Glomerular visceral epithelial cell (primary cell): ENCODE data around the gene ZNF593.

Source experiments
- DNase-seq: peaks from one replicate; pipeline ENCODE4 v3.0.0-alpha.2; 2016; ENCODE audit errors: extremely low spot score

The ZNF593 gene

DNA sequence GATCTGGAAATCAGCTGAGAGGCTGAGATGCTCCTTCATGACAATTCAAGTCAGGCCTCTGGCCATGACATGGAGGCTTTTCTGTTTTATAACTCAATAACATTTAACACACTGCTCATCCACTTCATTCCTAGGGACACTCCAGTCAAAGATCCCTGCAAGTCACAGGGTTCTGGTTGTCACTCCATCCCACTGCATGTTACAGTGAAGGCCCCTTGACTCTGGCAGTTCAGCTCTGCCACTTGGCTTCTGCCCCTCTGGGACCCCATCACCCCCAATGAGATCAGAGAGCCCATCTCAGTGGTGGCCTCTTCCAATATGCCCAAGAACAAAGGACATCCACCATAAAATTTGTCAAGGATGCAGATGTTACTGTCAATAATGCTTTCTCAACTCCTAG lies 20.8 kb upstream of the ZNF593 start:
- DNase-seq, result no peak

DNA sequence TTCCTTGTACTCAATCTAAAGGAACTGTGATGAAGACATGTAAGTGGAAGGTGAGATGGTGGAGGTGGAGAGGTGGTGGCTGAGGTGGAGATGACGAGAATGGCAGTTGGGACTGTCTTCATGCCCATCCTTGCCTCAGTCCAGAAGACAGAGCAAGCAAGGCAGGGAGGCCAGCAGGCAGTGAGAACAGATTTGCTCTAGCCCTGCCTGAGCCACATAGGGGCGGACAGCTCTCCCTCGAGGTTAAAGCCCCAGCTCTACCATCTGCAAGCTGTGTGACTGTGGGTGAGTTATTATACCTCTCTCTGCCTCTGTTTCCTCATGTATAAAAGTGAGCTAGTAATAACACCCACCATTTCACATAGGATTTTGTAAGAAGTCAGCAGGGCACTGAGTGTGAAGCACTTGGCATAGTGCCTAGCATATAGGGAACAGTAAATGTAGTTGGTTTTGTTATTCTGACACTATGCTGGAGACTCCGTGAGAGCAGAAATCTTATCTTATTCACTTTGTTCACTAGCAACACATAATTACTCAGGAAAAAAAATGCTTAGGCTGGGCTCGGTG lies 15.7 kb upstream of the ZNF593 start:
- no peak for DNase-seq

DNA sequence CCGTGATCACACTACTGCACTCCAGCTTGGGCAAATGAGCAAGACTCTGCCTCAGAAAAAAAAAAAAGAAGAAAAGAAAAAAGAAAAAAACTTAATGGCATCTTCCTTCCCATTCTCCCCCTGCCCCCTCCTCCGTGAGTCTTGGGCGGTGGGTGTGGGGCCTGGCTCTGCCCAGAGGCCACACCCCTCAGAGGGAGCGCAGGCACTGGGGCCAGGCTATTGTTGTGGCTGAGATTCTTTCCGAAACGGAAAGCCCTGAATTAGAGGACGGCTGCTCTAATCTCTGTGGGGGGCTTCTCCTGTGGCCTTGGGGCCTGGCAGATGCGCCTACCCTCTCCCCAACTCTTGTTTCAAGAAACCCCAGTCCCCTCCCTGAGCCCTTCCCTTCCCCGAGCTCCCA lies 15.0 kb upstream of the ZNF593 start:
- DNase-seq, result no peak

DNA sequence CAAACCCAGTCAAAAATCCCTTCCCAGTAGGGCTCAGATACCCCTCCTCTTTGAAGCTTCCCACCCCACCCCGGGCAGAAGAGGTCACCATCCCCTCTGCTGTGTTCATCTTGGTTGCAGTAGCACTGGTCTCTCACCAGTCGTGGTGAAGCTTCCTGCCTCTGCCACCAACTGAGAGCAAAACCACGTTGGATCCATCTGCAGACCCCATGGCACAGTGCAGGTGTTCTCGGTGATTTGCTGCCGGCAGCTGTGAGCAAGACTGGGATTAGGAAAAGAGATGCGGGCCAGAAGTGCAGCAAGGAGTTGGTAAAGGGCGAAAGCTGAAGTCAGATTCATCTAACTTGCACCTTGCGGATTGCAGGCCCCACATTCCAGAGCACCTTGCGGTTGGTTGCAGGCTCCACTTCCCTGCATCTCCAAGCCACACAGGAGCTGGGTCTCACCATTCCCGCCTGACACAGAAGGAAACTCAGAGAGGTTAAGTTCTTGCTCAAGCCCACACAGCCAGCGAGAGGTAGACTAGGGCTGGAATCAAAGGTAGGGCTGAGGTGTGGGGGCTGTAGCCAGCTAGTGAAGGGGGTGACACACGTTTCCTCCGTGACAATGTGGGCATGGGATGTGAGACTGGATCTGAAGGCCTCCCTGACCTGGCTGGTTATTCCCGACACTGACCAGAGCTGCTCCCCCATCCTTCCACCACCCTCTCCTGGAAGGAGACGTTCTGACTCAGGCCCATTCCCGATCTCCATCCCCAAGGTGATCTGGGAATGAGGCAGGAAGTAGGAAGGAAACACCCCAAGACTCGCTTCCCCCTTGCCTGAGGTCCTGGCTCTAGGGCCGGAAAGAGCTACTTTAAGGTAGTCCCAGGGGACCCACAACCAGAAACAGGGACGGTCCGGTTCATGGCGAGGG lies 14.1 kb upstream of the ZNF593 start:
- DNase-seq, result no peak

DNA sequence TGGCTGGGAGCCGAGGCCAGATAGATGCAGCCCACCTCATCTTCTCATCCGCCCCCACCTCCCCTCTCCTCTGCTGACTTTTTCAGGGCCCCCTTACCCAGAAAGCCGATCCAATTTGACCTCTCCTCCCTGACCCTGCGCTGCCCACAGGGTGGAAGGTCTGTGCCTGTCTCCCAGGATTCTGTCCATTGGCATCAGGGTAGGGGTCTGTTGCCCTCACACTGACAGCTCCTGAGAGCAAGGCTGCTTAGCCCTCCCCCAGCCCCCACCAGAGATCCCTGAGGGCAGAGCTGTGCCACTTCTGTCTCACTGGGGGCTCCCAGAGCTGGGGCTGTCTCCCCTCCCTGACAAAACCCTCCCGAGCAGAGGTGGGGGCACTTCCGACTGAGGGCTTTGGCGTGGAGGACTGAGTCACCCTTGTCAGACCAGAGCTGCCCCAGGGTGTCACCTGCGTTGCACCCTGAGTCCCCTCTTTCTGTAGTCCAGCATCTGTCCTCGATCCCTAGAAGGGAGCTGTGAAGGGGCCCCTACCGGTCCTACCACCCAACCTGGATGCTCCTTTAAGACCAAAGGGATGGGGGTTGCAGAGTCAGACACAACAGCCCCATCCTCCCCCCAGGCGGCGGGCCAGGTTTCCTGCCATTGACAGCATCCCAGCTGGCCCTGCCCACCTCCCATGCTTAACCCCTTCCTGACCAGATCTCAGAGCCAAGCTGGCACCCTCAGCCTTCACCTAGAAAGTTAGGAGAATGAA lies 13.2 kb upstream of the ZNF593 start:
- peak; percentile 18 for DNase-seq

DNA sequence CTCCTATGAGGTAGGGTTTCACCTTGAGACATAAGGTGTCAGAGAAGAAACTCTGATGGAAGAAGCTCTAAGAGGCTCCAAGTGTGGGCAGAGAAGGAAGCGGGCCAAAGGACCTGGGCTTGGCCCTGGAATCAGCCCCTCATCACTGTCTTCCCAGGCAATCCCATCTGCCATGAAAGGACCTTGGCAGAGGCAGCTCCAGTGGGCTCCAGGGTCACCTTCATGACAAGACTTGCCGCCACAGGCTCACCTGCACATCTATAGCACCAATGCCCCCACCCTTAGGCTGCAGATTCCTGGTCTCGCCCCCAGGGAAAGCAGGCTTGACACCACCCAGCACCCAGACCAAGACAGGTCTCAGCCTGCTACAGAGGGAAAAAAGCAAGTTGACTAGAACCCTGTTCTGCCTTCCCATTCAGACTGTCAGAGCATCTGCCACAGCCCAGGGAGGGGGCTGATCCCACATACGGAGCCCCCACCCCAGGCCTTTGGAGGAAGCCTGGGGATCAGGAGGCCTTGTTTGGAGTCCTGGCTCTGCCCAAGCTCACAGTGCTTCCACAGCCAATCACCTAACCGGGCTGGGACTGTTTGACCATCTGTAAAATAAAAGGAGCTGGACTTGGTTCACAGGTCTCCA lies 11.3 kb upstream of the ZNF593 start:
- no peak for DNase-seq

DNA sequence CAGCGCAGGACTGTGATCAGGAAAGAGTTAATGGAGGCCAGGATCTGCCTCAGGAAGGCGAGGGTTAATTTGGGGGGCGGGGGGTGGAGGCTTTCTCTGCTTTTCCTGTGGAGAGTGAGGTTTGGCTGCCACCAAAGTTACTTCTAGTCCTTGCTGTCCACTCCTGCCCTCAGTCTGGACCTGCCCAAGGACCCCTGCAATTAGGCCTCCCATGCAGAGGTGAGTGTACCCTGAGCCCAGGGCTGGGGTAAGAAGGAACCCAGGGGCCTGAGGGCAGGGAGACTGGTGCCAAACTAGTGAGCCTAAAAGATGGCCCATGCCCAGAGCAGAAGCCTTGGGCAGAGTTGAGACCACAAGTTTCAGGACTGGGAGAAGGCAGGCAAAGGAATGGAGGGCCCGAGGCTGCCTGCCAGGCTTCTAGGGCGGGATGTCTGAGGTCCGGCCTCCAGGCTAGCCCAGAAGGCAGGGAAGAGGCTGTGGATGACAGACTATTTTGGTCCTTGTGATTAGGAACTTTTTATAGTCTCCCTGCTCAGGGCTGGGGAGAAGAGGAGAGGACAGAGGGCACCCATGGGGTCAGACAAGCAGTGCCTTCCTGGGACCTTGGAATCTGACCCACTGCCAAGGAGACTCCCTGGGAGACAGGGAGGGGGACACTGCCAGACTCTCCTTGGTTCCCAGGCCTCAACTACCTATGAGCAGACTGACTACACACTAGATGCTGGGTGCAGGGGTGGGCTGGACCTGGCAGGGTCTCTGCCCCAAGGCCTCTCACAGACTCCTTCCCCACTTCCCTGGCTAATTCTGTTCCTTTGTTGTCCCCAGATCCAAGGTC lies 10.6 kb upstream of the ZNF593 start, which contains the start of gene FAM110D:
Gene FAM110D (plus strand): TSS at position 172 of the 835 bp plus-strand sequence. CDS start 2,213 bp downstream, outside the sequence.
- no peak for DNase-seq

DNA sequence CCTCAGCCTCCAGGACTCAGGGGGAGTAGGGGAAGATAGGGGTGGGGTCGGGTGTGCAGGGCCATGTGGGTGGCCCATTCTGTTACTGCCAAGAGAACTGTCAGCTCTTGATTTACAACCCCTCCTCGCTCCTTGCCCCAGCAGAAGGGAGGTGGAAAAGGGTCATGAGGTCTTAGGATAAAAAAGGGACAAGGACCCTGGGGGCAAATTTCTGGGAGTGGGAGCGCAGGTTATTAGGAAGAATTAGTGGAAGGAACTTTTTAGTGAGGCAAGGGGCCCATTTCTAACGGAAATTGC lies 10.0 kb upstream of the ZNF593 start:
- no peak for DNase-seq

DNA sequence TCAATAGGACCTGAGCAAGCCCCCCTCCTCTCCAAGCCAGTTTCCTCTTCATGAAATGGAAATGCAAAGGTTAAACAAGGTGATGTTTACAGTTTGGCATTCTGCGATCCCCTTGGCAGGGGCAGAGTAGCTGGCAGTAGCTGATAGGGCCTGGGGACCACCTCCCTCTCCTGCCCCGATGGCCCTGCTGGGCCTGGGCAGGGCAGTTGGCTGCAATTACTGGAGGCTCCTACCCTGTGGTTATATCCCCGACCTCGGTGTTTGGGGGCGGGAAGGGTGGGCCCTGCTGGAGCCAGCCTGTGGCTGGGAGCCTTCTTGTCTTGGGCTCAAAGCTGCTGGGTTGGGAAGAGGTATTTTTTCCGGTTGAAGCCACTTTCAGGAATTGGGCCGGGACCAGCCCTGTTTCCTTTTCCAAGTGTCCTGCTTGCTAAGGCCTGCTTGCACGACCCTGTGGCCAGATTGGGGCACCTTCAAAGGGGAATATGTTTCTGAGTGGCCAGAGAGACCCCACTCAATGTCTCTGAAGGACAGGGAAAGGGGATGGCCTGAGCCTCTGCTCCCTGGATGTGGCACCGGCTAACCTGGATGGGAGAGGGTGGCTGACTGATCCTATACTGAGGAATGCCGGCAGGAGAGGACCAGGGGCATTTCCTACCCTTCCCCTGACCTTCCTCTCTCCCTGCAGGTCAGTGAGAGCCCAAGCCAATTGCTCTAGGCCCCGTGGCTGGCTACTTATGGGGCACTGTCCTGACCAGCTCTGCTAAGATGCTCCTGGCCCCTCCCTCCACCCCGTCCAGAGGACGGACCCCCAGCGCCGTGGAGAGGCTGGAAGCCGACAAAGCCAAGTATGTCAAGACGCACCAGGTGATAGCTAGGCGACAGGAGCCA lies 8.9 kb upstream of the ZNF593 start:
- DNase-seq, result no peak

DNA sequence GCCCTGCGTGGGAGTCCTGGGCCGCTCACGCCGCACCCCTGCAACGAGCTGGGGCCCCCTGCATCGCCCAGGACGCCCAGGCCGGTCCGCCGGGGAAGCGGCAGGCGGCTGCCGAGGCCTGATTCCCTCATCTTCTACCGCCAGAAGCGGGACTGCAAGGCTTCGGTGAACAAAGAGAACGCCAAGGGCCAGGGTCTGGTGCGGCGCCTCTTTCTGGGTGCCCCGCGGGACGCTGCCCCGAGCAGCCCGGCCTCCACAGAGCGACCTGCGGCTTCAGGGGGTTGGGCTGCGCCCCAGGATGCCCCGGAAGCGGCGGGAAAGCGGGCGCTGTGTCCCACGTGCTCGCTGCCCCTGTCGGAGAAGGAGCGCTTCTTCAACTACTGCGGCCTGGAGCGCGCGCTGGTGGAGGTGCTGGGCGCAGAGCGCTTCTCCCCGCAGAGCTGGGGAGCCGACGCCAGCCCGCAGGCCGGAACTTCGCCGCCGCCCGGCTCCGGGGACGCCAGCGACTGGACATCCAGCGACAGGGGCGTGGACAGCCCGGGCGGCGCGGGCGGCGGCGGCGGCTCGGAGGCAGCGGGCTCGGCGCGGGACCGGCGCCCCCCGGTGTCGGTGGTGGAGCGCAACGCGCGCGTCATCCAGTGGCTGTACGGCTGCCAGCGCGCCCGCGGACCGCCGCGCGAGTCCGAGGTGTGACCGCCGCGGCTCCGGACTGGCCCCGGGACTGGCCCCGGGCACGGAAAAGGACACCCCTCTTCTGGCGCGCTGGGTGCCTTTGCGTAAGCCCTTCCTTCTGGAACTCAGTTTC lies 8.1 kb upstream of the ZNF593 start:
- DNase-seq, result peak; percentile 42

DNA sequence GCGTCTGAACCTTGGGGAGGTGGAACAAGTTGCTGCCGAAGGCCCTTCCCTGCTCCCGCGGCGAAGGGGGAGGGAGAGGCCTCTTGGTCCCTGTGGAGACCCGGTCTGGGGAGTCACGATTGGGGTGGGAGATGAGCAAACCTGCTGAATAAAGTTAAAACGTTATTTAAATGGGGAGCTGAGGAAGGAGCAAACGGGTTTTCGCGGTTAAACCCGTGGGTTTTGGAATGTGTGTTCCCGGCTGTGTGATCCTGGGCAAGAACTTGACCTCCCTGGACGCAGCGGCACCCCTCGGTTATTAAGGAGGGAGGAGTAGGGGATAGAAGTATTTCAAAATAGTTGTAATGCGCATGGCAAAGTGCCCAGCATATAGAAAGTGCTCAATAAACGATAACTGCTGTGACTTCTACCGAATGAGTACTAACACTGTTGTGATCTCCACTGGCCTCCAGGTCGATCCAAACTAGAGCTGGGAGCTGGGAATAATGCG lies 7.4 kb upstream of the ZNF593 start:
- no peak for DNase-seq

DNA sequence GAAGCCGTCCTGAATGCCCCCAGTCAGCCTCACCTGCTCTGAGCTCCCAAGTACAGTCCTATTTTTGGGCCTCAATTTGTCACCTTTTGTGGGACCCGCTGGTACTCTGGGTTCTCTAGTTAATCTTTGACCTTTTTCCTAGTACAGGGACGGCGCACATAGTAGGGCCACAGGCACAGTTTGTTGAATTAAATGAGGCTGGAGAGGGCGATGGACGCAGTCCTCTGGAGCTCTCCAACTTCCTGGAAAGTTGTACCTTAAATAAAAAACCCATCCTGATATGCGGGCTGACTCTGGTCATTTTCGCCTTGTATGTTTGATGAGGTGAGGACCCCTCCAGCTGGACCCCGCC lies 6.0 kb upstream of the ZNF593 start:
- DNase-seq, result no peak

DNA sequence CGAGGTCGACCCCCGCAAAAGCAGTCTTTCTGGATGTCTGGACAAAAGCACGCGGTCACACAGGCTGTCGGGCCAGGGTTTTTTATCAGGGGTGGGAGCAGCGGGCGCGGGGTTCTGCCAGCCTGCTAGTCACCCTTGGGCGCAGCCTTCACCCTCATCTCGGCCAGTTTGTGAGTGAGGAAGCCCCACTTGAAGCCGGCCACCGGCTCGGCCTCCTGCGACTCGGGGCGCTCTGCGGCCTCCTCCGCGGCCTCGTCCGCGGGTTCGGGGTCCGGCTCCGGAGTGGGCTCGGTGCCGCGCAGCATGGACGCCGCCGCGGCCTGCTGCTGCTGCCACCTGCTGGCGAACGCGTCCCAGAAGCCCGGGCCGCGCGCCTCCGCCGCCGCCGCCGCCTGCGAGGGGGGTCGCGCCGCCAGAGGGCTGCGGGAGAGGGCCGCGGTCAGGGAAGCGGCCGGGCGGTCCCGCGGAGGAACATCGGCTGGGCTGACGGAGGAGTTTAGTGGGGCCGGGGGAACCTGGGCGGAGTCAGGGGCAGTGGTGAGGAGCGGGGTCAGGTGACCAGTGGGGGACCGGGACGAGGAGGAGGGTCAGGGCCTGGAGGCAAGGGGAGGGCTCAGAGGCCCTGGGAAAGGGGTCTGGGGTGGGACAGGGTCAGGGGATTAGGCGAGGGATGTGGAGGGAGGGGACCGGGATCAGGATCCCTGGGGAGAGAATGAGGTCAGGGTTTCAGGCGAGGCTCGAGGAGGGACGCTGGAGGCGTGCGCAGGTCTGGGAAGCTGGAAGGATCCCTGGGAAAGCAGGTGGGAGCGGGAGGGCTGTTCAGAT lies 5.5 kb upstream of the ZNF593 start:
- DNase-seq, result peak; percentile 34

DNA sequence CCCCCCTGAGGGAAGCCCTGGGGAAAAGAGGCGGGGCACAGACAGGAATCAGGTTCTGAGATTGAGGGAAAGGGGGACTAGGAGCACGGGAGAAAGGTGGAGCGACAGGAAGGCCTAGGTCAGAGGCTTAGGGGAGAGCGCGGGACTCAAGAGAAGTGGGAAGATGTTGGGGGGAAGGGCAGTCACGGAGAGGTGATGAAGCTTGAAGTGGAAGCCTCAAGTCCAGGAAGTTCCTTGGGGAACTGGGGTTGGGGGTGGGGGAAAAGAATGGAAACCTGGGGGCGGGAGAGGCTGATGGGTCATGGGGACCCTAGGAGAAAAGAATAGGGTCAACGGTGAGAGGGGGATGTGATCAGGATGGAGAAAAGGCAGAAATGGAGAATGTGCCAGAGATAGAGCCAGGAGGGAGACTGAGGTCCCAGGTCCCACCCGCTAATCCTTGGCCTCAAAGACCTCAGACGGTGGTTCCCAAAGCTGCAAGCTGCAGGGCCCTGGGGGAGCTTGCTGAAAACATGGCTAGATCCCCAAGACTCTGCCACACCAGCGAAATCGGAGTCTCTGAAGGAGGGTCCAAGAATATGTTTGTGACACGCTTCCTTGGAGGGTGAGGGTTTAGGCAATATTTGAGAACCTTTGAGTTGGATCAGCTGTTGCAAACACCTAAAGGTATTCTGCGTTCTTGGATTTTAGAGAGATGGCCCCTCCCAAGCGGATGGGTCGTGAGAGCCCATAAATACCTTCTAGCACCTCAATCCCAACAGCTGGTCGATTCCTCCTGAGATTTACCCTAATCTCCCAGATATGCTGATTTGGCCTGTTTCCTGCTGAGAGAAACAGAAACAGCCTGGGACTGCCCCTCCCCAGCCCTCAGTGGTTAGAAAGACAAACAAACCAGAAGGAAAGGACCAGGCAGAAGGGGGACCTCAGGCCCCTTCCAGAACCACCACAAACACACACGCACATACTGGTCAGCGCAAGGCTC lies 4.6 kb upstream of the ZNF593 start:
- DNase-seq, result no peak

DNA sequence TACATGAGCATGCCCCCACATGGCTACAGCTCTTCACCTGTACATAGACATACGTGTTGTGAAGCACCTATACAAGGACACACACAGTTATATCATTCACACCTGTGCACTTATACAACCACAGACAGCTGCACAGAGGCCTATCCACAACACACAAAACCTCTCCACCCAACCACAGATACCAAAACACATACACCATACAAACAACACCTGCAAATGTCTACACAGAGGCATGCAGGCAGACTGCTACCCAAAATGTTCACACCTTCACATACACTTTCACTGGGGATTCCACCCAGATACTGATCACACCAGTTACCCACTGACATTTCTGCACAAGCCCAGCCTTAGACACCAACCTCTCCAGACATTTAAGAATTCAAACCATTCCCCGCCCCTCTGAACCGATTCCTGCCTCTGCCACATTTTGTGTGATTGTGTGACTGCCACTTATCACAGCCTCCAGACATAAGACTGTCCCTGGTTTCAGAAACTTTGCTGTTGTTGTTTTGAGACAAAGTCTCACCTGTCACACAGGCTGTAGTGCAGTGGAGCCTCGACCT lies 2.9 kb upstream of the ZNF593 start:
- DNase-seq, result no peak

DNA sequence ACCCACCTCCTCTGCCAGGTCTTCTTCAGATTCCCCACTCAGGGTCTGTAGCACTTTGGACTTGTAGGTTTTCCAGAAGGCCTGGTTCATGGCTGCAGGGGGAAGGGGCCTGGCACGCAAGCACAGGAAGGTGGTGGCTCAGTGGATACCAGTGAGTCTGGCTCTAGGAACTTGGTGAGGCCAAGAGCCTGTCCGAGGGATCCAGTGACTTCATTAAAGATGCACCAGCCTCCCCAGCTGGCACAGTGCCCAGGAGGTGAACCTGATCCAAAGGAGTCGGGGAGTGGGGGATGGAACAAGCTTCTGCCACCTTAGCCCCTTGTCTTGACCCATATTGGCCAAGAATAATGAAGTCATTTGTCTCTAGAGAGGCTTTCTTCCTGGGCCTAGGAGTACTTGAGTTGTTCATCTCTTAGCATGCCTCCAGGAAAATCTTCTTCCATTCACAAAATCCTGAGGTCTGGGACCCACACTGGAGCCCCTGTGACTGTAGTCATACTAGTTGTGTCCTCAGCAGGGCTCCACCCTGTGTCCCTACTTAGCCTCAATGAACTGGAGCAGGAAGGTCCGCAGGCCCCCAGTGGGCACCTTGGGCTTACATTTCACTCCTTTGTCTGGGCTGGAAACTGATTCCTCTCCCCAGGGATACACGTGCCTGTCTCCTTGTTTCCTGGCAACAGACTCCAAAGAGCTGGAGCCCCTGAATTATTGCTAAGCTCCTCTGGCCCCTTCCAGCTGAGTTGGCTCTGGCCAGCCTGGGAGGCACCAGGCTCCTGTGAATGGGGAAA lies 1.1 kb upstream of the ZNF593 start, which contains the start of gene C1orf232:
Gene C1orf232 (minus strand): TSS at position 554 of the 788 bp plus-strand sequence. CDS start 464 bp downstream, at position 90.
- DNase-seq, result no peak
